ENCODE results near the gene C22orf15. TPM values are rescaled to one million over a fixed set of nuclear protein-coding genes. Genes with fewer than 3 reads are reported as not detected.

Gene C22orf15
- total RNA-seq, 1 experiment from 2014 or later = 2.0 TPM

DNA sequence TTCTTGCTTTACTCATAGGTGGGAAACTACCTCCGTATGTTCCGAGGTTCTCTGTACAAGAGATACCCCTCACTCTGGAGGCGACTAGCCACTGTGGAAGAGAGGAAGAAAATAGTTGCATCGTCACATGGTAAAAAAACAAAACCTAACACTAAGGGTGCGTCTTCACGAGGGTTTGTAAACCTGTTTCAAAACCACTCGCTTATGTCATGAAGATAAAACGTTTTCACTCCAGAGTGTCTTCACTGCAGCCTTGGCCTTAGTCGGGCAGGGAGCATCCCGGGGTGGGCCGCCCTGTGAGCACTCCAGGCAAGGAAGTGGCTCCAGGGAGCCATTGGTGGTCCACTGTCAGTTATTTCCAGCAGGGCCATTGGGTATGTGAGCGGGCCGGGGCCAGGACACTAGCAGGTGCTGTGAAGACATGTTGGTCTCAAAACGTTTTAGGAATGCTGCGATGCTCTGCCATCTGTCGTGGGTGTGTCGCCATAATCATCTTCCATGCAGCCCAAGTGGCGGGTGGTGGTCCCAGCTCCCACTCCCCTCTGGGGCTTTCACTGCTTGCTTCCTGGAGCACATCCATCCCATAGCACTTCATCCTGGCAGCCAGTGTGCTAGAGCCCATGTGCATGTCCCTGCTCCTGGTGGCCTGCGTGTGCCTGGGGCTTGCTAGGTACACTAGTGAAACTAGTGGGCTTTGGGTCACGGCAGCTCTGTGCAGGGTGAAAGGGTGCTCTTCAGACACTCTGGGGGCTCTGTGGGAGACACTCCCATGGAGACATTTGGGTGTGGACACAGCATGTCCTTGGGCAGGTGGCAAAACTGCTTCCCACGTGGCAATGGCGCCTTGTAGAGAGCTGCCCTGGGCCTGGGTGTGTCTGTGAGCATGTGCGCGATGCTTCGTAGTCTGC lies 29.2 kb downstream of the C22orf15 start:
- H3K36me3 ChIP-seq (ENCODE audit: insufficient read depth, low read length, poor library complexity, severe bottlenecking) = peaks cover 30% of the 10 kb centered on the region

DNA sequence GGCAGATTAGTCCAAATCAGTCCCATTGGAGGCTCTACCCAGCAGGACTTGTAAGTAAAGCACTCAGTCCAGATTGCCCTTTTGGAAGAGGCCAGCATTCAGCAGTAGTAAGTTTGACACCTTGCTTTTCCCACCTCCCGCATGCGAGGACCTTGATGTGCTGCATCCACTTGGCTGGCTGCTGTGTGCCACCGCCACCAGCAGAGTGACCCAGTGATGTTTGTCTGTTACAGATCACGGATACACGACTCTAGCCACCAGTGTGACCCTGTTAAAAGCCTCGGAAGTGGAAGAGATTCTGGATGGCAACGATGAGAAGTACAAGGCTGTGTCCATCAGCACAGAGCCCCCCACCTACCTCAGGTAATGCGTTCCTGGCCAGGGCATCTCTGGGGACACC lies 30.5 kb downstream of the C22orf15 start:
- Histone ChIP-seq H3K9me3 (ENCODE audit: low read depth, low read length, poor library complexity, severe bottlenecking) (no peaks in the 10 kb centered on the region), H3K36me3 (ENCODE audit: insufficient read depth, low read length, poor library complexity, severe bottlenecking) (peaks cover 37% of the 10 kb centered on the region)

More for the DNA sequence above, 29.2 kb downstream of the C22orf15 start:
- ChIA-PET CTCF (no interaction called here), POLR2A (ENCODE audit: low non-redundant PET) (no interaction called here)
- BruUV-seq (replicated peaks) = no TSS peak
- H3K4me3 ChIP-seq (ENCODE audit: low read depth, low read length, poor library complexity, severe bottlenecking) = no peak overlapping the region
- TF ChIP-seq EZH2 (IDR thresholded peaks at IDR 0.05; ENCODE audit: borderline replicate concordance, low read depth, low read length, poor library complexity, severe bottlenecking) = no peak
- TF ChIP-seq, protein P1, sequence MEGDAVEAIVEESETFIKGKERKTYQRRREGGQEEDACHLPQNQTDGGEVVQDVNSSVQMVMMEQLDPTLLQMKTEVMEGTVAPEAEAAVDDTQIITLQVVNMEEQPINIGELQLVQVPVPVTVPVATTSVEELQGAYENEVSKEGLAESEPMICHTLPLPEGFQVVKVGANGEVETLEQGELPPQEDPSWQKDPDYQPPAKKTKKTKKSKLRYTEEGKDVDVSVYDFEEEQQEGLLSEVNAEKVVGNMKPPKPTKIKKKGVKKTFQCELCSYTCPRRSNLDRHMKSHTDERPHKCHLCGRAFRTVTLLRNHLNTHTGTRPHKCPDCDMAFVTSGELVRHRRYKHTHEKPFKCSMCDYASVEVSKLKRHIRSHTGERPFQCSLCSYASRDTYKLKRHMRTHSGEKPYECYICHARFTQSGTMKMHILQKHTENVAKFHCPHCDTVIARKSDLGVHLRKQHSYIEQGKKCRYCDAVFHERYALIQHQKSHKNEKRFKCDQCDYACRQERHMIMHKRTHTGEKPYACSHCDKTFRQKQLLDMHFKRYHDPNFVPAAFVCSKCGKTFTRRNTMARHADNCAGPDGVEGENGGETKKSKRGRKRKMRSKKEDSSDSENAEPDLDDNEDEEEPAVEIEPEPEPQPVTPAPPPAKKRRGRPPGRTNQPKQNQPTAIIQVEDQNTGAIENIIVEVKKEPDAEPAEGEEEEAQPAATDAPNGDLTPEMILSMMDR (conservative IDR thresholded peaks at IDR 0.05; ENCODE audit: low read depth, low read length) = no peak
- no peaks in the 10 kb centered on the region for H3K9me3 ChIP-seq (ENCODE audit: low read depth, low read length, poor library complexity, severe bottlenecking)
- no peaks in the 10 kb centered on the region for H3K27me3 ChIP-seq (replicated peaks; ENCODE audit: insufficient read depth, low read depth, low read length, poor library complexity)
- intact Hi-C loops (cut with micrococcal nuclease; ENCODE audit: unreplicated experiment) = no loop called here
- no peak overlapping the region for H3K27ac ChIP-seq (ENCODE audit: low read depth, low read length, poor library complexity, severe bottlenecking)
- no peak for DNase-seq (ENCODE audit: low spot score)
- peaks cover 11% of the 10 kb centered on the region for H3K4me1 ChIP-seq (ENCODE audit: insufficient read depth, low read length, poor library complexity, severe bottlenecking)

DNA sequence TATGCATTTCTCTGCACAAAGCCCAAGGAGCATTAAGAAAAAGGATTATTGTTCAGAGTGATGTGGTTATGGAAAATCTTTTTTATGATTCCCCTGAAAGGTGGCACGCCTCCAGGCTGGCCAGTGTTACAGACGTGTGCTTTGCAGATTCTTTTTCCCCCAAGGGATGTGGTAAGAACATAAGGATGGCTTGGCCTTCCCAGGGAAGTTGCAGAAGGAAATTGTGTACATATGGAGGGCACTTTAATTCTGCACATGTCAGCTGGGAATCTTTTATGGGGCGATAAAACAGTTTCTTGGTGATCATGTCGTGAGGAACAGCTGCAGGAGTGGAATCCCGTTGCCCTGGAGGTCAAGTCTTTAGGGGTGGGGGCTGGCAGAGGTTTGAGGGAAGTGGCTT lies 33.7 kb downstream of the C22orf15 start:
- POLR2A ChIA-PET (ENCODE audit: low non-redundant PET) = no interaction called here
- H3K9me3 ChIP-seq (ENCODE audit: low read depth, low read length, poor library complexity, severe bottlenecking) = no peaks in the 10 kb centered on the region
- TF ChIP-seq EZH2 (IDR thresholded peaks at IDR 0.05; ENCODE audit: borderline replicate concordance, low read depth, low read length, poor library complexity, severe bottlenecking) = no peak
- TF ChIP-seq, protein P1 (conservative IDR thresholded peaks at IDR 0.05; ENCODE audit: low read depth, low read length) = no peak
- peaks cover 53% of the 10 kb centered on the region for H3K36me3 ChIP-seq (ENCODE audit: insufficient read depth, low read length, poor library complexity, severe bottlenecking)
- no peaks in the 10 kb centered on the region for H3K4me1 ChIP-seq (ENCODE audit: insufficient read depth, low read length, poor library complexity, severe bottlenecking)
- intact Hi-C loops (cut with micrococcal nuclease; ENCODE audit: unreplicated experiment) = no loop called here
- DNase-seq (ENCODE audit: low spot score) = no peak
- H3K27ac ChIP-seq (ENCODE audit: low read depth, low read length, poor library complexity, severe bottlenecking) = no peak overlapping the region
- CTCF ChIA-PET = no interaction called here
- no TSS peak for BruUV-seq (replicated peaks)
- no peak overlapping the region for H3K4me3 ChIP-seq (ENCODE audit: low read depth, low read length, poor library complexity, severe bottlenecking)
- H3K27me3 ChIP-seq (replicated peaks; ENCODE audit: insufficient read depth, low read depth, low read length, poor library complexity) = no peaks in the 10 kb centered on the region

More for the DNA sequence above, 30.5 kb downstream of the C22orf15 start:
- Histone ChIP-seq H3K27ac (ENCODE audit: low read depth, low read length, poor library complexity, severe bottlenecking) (no peak overlapping the region), H3K4me1 (ENCODE audit: insufficient read depth, low read length, poor library complexity, severe bottlenecking) (peaks cover 6% of the 10 kb centered on the region), H3K4me3 (ENCODE audit: low read depth, low read length, poor library complexity, severe bottlenecking) (no peak overlapping the region), H3K27me3 (replicated peaks; ENCODE audit: insufficient read depth, low read depth, low read length, poor library complexity) (no peaks in the 10 kb centered on the region)
- TF ChIP-seq, protein P1 (conservative IDR thresholded peaks at IDR 0.05; ENCODE audit: low read depth, low read length) = no peak
- no peak for TF ChIP-seq EZH2 (IDR thresholded peaks at IDR 0.05; ENCODE audit: borderline replicate concordance, low read depth, low read length, poor library complexity, severe bottlenecking)
- intact Hi-C loops (cut with micrococcal nuclease; ENCODE audit: unreplicated experiment) = no loop called here
- CTCF ChIA-PET = no interaction called here
- POLR2A ChIA-PET (ENCODE audit: low non-redundant PET) = no interaction called here
- DNase-seq (ENCODE audit: low spot score) = no peak
- BruUV-seq (replicated peaks) = no TSS peak
